HG02981 (cell line): Measurements from ENCODE around the gene GLDN.

Experiments
- ATAC-seq: cut with Tn5 transposase; IDR thresholded peaks from one replicate; pipeline ENCODE4 v1.9.1; 2021; ENCODE audit warnings: mild to moderate bottlenecking, moderate library complexity; ENCODE audit not compliant: unreplicated experiment

The GLDN gene

DNA sequence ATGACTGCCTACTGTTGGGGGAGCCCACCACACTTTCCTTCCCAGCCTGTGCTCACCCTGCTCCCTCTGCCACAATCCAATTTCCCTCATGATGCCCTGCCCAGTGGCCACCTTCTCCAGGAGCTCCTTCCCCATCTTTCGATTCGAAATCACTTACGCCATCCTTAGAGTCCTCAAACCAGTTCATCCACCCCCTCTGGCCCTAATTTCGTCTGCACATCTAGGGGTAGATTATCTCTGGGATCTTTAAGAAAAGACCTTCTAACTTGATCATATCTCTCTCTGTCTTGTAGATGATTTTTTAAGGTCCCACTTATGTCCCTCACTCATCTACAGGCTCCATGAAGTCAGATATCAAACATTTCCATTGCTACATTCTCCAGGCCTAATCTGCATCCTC, 20.1 kb upstream of the GLDN start:
- ATAC-seq = no peak

DNA sequence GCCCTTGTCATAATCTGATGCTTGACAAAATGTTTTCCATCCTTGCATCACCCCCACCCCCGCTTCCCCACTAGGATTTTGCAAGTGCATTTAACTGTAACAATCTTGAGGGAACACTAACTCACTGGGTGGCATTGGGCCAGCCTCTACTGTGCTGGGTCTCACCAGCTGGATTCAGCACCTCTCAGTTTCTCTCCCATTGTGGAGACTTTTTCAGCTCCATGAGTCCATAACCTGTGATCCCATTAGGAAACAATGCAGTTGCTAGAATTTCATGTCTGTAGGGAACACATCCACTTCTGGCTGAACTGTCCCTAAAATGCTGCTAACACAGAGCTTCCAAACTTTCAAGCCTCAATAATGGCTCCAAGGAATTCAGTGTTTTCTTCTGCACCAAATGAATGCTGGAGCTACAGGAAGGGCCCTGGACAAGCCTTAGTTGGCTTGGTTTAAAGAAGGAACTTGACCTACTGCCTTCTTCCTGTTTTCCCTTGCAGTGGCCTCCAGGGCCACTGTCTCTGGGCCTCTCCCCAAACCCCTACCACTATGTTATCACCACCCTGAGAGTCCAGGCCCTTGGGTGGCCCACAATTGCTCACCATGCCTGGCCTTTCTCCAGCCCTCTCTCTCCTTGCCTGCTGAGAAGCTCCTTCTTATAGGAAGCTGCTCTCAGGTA, 18.7 kb upstream of the GLDN start:
- no peak for ATAC-seq

DNA sequence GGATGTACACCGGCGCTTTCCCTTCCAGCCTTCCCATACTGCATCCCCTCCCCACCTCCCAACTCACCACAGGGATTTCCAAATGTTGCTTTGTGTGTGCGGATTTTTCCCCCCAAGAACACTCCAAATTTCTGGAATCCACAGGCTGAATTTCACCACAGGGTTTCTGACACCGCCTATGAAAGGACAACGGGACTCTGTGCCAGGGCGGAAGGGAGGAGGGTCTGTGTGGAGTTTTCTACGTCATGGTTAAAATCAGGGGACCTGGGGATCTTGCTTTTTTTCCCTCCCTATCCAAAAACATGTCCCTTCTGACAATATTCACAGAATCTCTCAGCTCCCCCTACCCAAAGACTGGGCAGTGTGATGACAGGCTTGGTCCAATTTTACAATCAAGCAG, 17.7 kb upstream of the GLDN start:
- no peak for ATAC-seq

DNA sequence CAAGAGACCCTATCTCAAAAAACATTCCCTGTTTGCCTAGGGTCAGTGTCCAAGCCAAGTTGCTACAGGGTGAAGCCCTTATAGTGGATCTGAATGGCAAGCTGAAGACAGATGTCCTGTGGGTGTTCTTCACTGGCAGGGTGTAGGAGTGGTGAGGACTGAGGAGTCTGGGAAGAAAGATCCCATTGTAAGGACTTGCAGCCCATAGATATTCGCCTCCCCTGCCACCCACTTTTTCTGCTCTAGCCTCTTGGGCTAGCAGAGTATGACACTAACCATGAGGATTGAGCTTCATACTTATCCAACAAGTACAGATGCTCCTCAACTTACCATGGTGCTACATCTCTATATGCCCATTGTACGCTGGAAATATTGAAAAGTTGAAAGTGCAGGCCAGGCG, 16.3 kb upstream of the GLDN start:
- ATAC-seq = no peak

DNA sequence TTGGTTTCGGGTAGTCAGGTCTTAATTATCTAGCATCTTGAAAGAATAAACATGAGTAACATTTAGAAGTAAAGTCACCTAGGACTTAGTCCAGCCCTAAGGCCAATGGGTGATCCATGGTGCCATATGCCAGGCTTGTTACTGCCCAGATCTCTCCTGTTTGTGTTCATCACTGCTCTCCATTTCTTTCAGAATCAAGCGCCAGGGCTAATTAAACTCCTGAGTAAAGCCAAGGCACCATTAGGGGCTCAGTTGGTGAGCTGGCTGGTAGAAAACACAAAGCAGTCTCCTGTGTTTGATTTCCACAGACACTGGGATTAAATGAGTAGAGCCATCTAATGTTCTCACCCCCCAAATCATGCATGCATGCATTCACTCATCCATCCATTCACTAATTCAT, 14.4 kb upstream of the GLDN start:
- no peak for ATAC-seq

DNA sequence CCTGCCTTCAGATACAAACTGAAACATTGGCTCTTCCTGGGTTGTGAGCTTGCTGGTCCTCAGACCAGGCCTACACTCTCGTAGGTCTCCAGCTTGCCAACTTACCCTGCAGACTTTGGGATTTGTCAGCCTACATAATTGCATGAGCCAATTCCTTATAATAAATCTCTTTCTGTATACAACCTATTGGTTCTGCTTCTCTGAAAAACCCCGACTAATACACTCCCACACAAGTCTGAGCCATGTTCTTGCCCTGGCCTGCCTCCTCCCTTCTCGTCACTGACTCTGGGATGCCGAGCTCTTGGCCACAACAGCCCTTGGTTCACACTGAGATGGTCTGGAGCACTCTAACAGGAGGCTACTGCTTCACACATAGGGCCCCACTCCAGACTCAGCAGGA, 12.5 kb upstream of the GLDN start:
- ATAC-seq = no peak

DNA sequence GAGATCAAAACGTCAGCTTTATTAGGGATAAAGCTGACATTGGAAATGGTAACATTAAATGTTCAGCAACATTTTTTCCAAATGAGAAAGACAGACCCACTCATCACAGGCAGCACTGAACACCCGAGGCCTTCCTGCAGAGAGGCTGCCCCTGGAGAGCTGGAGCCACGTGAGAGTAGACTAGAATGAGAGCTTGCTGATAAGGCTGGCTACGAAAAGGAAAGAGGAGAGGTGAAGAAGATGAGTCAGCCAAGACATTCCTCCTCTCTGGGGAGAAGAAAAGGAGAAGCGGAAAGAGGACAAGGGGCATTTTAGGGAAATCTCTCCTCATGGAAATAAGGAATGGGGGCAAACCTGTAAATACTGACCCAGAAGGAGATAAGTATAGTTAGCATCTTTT, 10.3 kb upstream of the GLDN start:
- ATAC-seq = no peak

DNA sequence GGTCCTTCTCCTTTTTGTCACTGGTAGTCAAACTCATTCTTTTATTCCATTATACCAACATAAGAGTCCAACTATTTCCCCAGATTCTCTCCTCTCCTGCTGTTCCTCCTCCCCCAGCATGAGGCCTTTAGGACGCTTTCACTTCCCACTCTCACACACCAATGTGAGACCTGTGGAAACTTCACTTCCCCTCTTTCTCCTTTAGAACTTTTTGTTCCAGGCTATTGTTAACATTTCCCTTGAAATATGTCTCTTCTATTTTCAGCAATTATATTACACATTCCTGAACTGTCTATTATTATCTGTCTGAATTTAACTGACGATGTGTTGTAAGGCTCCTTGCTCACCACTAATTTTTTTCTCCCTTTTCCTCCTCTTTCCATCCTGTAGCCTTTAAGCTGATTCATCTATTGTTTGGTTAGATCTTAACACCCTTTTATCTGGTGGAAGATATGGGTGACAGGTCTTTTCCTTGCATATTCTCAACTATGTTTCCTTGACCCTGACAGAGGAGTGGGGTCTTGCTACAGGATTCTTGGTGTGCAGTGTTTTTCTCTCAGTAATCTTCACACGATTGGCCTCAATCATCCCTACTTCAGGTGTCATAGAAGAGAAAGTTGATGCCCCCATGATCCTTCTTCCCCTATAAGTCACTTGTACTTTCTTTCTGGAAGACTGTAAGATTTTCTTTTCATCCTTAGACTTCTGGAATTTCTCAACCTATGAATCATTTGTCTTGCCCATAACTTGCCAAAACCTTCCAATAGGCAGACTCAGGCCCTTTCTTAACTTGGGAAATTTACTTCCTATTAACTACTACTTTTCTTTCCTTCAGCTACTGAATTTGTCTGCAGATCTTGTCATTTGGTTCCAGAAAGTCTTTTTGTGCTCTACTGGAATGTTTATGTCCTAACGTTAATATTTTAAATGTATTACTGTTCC, 9.0 kb upstream of the GLDN start:
- ATAC-seq = no peak

DNA sequence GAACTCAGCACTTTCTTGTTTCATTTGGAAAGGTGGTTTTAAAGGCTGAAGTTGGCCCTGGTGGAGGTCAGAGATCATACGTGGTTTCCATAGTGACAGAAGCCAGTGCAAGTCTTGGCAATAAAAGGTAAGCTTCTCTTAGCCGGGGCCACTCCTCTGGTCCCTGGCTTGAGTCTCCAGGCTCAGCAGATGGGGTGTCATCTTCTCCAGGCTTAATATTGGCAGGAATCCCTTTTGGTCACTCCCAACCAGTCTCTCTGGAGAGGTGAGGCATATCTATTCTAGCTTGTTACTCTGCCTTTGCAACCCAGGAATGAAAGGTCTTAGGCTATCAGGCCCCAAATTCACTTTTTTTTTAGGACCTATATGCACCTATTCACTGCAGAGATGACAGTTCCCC, 7.9 kb upstream of the GLDN start:
- no peak for ATAC-seq

DNA sequence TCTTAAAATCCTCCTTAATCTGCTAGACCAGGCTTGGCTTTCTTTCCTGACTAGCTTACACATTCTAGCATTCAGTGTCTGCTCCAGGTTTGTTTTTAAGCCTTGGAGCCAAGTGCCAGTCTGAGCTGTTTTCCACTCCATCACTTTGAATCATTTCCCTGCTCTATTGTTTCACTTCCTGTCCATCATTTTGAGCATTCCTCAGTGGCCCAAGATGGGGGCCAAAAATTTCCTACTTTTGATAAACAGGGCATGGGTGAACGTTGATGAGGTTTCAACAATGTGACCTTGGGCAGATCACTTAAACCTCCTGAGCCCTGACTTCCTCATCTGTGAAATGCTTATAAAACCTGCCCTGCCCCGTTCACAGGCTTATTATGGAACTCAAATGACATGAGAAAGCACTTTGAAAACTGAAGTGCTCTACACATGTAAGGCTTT, 7.4 kb upstream of the GLDN start:
- ATAC-seq = no peak

DNA sequence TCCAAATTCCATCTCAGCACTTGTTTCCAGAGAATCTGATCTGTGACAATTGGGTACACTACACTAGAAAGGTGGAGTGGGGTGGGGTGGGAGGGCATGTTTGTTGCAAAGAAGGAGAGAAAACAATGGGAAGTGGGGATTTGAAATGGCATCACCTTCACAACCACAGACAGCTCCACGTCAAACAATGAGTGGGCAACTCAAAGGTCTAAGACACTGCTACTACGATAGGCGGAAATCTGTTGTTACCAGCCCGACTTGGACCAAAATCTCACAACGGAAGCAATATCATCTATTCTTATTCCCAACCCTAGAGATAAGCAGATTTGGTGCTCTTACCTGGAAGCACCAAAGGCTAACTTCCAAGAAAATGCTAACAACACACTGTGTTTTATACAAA, 6.4 kb upstream of the GLDN start:
- no peak for ATAC-seq

DNA sequence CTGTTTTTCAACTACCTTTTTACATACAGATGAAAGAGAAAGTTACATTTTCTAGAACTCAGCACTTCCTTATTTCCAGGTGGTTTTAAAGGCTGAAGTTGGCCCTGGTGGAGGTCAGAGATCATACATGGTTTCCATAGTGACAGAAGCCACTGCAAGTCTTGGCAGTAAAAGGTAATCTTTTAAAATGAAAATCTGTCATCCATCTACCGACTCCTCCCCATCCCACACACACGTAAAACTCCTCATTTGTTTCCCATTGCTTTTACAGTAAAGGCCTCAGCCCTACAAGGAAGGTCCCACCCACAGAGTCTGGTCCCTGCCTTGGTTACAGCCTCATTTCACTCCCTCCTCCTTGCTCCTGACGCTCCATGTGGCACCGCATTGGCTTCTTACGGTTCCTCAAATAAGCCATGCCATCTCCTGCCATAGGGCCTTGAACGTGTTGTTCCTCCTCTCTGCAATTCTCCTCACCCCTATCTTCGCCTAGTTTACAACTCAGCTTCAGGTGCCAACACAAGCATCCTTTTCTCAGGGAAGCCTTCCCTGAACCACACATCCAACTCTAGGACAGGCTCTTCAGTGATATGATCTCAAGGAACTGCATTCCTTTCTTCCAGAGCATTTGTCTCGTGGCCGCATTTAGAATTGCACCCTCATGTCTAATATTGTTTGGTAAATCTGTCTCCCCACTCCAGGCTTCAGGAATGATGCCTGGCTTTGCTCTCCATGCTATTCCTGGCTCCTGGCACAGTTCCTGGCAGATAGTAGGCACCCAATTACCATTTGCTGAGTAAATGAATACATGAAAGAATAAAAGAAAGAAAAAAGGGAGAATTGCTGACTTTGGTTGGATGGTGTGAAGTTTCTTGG, 5.7 kb upstream of the GLDN start:
- ATAC-seq = peak; percentile 76

DNA sequence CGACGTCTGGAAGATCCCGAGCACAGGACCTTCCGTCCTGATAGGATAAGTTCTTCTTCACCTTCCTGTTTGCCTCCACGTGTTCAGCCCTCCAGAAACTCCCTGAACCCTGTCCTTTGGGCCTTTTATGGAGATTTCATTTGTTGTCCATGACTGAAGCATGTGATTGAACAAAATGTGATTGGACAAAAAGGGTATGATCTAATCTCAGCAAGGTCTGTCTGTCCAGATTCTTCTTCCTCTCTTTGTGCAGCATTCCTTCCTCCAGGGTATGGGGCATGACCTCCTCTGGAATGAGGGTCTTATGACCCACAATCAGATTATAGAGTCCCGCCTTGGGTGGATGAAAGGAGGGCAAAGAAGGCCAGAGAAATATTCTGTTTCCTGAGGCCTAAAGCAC, 3.0 kb upstream of the GLDN start, which contains the start of gene CYP19A1:
TSS of gene CYP19A1 (minus strand) at position 101 of the 400 bp plus-strand sequence. CDS start 95,684 bp downstream, outside the sequence.
- no peak for ATAC-seq

DNA sequence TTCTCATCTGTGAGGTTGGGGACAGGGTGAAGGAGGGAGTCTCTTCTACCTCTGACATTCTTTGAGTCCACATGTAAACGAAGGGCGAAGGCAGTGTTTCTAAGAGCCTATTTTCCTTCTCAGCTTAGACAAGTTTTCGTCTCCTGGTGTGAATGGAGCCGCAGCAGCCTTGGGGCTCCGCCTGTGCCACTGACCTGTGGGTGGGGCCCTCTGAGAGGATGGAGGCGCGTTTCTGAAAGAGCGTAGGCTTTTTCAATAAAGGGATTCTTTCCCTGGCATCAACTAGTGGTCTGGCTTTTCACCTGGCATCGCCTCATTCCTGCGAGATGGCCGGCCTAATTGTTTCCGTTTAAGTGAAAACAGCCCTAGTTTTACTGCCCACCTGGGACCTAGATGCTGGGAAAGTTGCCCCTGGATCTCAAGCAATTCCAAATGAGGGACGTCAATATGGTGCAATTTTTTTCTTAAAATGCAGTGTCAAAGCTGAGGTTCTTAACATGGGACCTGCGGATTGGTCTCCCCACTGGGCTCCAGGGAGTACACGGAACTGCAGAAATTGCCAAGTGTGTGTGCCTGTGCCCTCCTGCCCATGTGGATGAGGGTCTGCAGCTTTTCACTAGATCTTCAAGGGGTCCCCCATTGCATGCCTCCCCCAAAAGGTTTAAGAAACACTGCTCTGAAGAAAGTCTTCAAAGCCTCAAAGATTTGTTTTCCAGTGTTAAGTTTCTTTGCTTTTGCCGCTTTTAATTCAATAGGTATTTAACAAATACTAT, 958 bp downstream of the GLDN start:
- ATAC-seq = no peak

DNA sequence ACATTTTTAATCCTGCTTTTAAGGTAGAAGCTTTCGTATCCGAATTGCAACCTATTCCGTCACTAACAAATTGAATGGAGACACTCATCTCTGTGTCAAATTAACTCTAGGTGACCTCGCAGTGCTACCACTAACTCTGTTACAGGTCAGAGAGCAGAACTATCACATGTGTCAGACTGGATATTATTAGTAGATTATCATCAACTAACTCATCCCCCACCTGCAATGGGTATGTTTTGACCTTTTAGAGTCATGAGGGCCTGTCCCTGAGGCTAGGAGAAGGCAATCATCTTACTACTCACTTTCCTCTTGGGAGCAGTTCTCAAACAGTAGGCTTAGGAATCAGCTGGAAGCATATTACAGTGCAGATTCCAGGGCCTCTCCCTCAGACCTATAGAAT, 2.0 kb downstream of the GLDN start:
- no peak for ATAC-seq

DNA sequence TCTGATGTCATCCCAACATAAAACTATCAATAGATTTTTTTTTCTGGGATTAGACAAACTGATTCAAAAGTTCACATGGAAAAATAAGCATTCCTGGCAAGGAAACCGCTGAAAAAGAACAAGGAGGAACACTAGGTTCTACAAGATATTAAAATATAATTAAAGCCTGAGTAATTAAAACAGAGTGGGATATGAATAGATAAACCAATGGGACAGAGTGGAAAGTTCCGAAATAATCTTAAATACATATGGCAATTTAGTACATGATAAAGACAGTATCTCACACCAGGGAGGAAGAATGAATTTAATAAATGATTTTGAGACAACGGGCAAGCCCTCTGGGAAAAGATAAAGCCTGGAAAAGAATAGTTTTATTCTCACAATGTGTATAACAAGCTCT, 4.7 kb downstream of the GLDN start:
- no peak for ATAC-seq

DNA sequence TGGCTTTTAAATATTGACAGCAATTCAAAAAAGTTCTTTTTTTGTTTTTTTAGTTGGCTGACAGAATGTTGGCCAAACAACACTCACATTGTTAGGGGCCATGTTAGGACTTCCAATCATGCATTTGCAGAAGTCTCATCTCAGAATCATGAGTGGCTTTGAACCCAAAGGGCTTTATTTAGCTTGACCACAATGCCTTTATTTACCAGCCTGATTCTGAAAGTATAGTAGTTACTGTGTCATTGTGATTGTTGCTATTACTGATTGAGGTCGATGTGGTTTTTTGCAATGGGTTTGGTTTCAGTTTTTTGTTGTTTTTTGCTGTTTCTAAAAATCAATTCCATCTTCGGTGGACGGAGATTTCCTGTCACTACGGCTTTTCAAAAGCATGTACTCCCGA, 7.2 kb downstream of the GLDN start:
- peak; percentile 95 for ATAC-seq

DNA sequence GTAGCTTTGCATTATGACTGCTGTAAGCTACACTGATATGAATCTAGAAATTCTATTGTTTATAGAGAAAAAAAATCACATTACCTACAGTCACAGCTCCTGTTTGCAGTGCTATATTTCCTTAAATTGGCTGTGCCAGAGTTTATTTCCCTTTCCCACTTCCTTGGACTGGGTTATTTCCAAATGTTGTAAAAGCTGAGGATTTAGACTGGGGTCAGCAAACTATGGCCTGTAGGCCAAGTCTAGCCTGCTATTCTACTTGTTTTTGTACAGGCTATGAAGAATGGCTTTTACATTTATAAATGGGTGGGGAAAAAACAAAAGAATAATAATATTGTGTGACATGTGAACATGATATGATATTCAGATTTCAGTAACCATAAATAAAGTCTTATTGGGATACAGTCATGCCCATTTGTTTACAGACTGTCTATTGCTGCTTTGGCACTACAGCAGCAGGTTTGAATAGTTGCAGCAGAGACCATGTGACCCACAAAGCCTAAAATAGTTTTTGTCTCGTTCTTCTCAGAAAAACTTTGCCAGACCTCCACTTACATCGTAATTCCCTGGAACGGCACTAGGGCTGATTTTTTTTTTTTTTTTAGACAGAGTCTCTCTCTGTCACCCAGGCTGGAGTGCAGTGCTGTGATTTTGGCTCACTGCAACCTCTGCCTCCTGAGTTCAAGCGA, 7.8 kb downstream of the GLDN start:
- no peak for ATAC-seq

DNA sequence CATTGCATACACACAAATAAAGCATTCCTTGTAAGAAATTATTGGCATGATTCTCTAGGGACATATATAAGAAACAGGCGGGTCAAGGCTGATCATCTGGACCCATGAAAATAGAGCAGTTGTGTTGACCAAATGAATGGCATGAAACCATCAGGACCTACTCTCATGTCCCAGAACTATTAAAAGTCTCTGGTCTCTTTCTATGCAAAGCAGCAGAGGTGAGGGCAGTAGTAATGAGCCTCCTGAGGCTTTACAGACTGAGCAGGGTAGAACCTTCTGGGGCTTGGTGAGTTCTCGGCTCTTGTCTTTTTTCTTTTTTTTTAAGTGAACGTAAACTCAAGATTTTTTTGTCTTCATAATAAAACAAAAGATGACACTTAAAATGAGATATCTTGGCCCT, 9.3 kb downstream of the GLDN start:
- no peak for ATAC-seq

DNA sequence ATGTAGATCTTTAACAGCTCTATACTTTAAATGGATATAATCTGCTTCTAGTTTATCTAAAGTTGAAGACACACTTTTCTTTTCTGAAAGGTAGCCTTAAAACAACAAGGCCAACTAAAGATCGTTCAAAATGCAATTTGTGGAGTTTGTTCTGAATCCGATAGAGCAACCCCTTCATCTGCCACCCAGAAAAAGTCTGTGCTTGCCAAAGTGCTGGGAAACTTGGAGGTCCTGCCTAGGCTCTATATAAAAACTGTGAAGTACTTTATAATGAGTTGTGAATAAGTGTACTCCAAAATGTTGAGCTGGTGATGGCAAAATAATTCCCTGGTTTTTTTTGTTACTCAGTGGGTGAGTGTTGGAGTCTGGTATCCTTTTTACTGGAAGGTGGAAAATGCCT, 12.5 kb downstream of the GLDN start:
- ATAC-seq = no peak
